ENCODE data around the gene PDZD4.

Gene PDZD4

DNA sequence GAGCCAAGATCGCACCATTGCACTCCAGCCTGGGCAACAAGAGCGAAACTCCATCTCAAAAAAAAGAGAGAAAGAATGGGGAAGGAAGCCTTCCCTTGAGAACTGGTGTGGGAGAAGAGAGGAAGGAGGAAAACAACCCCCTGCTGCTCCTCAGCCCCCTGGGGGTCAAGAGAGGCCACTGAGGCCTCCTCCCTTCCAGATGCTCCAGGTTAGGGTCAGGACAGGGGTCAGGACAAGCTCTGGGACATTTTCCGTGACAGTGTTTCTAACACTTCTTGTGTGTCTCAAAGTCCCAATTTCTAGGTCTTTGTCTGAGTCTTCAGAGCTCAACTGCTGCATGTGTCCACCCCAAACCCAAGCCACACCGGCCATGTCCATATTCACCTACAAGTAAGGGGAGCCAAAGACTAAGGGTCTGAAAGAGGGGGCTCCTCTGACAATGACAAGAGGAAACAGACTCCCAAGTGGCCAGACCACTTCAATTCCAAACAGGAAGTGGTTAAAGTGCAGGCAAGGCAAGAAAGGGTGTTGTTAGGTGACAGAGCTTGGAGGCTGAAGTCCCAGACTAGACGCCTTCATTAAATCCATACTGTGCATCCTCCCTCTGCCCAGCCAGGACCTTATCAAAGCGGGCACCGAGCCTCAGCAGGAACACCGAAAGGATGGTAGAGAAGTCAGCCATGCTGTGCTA lies 47.4 kb upstream of the PDZD4 start:
- H3K27ac ChIP-seq (ENCODE audit: poor library complexity, severe bottlenecking), result no peak overlapping the region
- H3K4me3 ChIP-seq (ENCODE audit: severe bottlenecking), result no peak overlapping the region
- H3K9me3 ChIP-seq (ENCODE audit: severe bottlenecking), result no peaks in the 10 kb centered on the region
- H3K27me3 ChIP-seq (ENCODE audit: insufficient read depth, poor library complexity, severe bottlenecking), result no peaks in the 10 kb centered on the region
- DNase-seq (ENCODE audit: low spot score) (no peak), ATAC-seq (ENCODE audit: low read depth) (no peak)
- 0 out of 2 replicates have a peak, but pooled peaks cover 4% of the 10 kb centered on the region for H3K36me3 ChIP-seq (ENCODE audit: low read depth)
- peaks cover 4% of the 10 kb centered on the region for H3K4me1 ChIP-seq (ENCODE audit: insufficient read depth, poor library complexity, severe bottlenecking)
- TF ChIP-seq, protein P1, sequence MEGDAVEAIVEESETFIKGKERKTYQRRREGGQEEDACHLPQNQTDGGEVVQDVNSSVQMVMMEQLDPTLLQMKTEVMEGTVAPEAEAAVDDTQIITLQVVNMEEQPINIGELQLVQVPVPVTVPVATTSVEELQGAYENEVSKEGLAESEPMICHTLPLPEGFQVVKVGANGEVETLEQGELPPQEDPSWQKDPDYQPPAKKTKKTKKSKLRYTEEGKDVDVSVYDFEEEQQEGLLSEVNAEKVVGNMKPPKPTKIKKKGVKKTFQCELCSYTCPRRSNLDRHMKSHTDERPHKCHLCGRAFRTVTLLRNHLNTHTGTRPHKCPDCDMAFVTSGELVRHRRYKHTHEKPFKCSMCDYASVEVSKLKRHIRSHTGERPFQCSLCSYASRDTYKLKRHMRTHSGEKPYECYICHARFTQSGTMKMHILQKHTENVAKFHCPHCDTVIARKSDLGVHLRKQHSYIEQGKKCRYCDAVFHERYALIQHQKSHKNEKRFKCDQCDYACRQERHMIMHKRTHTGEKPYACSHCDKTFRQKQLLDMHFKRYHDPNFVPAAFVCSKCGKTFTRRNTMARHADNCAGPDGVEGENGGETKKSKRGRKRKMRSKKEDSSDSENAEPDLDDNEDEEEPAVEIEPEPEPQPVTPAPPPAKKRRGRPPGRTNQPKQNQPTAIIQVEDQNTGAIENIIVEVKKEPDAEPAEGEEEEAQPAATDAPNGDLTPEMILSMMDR (IDR thresholded peaks at IDR 0.05; ENCODE audit: poor library complexity, severe bottlenecking), result no peak

DNA sequence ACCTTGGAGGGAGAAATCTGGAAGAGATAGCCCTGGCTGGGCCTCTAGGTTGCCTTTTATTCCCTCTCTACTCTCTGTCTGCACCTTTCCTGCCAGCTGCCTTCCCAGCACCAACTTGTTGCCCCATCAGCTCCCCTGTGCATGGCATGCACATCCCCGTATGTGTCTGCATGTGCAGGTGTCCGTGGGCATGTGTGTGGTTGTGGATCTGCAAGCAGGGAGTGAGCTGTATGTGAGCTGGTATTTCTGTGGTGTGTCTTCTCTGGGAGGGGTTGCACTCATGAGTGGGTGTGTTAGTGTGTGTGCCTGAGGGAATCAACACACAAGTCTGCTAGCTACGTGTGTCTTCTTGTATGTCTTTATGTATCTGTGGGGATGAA lies 45.8 kb upstream of the PDZD4 start:
- no peak for DNase-seq (ENCODE audit: low spot score)
- Histone ChIP-seq H3K36me3 (ENCODE audit: low read depth) (0 out of 2 replicates have a peak, but pooled peaks cover 4% of the 10 kb centered on the region), H3K27ac (ENCODE audit: poor library complexity, severe bottlenecking) (no peak overlapping the region), H3K4me3 (ENCODE audit: severe bottlenecking) (no peak overlapping the region), H3K27me3 (ENCODE audit: insufficient read depth, poor library complexity, severe bottlenecking) (no peaks in the 10 kb centered on the region), H3K9me3 (ENCODE audit: severe bottlenecking) (no peaks in the 10 kb centered on the region), H3K4me1 (ENCODE audit: insufficient read depth, poor library complexity, severe bottlenecking) (no peaks in the 10 kb centered on the region)
- TF ChIP-seq, protein P1 (IDR thresholded peaks at IDR 0.05; ENCODE audit: poor library complexity, severe bottlenecking), result no peak
- ATAC-seq (ENCODE audit: low read depth), result no peak

DNA sequence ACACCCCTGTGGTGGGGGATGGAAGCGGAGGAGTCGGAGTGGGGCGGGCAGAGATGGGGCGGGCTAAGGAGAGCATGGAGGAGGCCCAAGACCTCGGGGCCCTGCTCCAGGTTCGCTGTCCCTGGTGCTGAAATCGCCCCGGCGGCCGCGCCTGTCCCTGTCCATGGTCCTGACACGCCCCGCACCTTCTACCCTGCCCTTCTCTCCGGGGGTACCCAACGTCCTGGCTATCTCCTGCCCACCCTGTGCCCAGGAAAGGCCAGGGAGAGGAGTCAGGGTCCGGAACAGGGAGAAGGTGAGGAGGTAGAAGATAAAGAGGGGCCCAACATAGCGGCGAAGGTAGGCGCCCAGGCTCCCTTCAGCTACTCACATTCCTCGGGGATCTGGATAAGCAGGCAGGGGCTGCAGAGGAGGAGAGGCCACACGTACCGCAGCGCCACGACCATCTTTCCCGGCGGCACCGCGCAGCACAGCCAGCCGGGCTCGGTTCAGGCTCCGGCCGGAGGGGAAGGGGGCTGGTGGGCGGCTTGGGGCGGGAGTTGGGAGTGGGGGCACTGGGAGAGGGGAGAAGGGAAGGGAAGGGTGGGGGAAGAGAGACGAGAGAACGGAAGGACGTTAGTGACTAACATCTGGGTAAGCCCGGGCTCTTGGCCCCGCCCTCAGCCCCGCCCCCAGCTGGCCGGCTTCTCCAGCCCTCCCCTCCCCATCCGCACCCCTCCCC lies 45.2 kb upstream of the PDZD4 start:
- no peak overlapping the region for H3K27ac ChIP-seq (ENCODE audit: poor library complexity, severe bottlenecking)
- ATAC-seq (ENCODE audit: low read depth), result peak; percentile 30; the same call in 1 of the 3 replicates
- TF ChIP-seq, protein P1 (IDR thresholded peaks at IDR 0.05; ENCODE audit: poor library complexity, severe bottlenecking), result no peak
- DNase-seq (ENCODE audit: low spot score), result no peak
- H3K27me3 ChIP-seq (ENCODE audit: insufficient read depth, poor library complexity, severe bottlenecking), result no peaks in the 10 kb centered on the region
- no peaks in the 10 kb centered on the region for H3K4me1 ChIP-seq (ENCODE audit: insufficient read depth, poor library complexity, severe bottlenecking)
- no peaks in the 10 kb centered on the region for H3K9me3 ChIP-seq (ENCODE audit: severe bottlenecking)
- H3K36me3 ChIP-seq (ENCODE audit: low read depth), result 0 out of 2 replicates have a peak, but pooled peaks cover 4% of the 10 kb centered on the region
- H3K4me3 ChIP-seq (ENCODE audit: severe bottlenecking), result no peak overlapping the region

DNA sequence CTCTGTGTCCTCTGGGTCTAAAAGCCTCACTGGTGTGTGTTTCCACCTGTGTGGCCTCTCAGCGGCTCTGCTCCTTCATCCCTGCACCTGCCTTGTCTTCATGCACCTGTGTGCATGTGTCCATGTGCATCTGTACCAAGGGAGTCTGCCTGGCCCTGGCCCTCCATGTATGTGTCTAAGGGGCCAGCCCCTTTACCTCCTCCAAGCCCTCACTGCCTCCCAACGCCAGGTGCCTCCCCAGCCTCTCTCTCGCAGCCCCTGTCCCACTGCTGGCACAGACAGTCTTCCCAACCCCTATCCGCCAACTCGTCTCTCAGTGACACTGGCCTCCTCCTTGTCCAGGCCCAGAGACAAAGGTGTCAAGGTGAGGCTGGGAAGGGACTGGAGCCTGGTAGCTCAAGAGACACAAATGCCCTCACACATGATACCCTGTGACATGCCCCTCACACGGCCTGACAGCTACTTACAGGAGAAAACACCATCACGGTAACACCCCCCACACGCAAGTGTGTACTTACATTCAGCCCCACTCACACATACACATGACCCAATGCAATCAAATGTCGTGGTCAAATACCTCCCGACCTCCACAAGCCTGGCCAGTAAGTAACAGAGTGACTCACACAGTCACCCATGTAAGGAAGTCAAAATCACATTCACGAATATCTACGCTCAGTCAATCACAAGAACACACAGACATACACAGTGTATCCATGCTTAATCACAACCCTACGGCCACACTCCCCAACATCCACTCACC lies 44.2 kb upstream of the PDZD4 start:
- no peak overlapping the region for H3K4me3 ChIP-seq (ENCODE audit: severe bottlenecking)
- TF ChIP-seq, protein P1 (IDR thresholded peaks at IDR 0.05; ENCODE audit: poor library complexity, severe bottlenecking), result no peak
- ATAC-seq (ENCODE audit: low read depth) (no peak), DNase-seq (ENCODE audit: low spot score) (no peak)
- H3K27me3 ChIP-seq (ENCODE audit: insufficient read depth, poor library complexity, severe bottlenecking), result no peaks in the 10 kb centered on the region
- H3K36me3 ChIP-seq (ENCODE audit: low read depth), result 0 out of 2 replicates have a peak, but pooled peaks cover 4% of the 10 kb centered on the region
- no peaks in the 10 kb centered on the region for H3K4me1 ChIP-seq (ENCODE audit: insufficient read depth, poor library complexity, severe bottlenecking)
- H3K27ac ChIP-seq (ENCODE audit: poor library complexity, severe bottlenecking), result no peak overlapping the region
- H3K9me3 ChIP-seq (ENCODE audit: severe bottlenecking), result no peaks in the 10 kb centered on the region

All from RWPE2 (cell line).